Measurements from ENCODE around the gene ZBTB34.

DNA sequence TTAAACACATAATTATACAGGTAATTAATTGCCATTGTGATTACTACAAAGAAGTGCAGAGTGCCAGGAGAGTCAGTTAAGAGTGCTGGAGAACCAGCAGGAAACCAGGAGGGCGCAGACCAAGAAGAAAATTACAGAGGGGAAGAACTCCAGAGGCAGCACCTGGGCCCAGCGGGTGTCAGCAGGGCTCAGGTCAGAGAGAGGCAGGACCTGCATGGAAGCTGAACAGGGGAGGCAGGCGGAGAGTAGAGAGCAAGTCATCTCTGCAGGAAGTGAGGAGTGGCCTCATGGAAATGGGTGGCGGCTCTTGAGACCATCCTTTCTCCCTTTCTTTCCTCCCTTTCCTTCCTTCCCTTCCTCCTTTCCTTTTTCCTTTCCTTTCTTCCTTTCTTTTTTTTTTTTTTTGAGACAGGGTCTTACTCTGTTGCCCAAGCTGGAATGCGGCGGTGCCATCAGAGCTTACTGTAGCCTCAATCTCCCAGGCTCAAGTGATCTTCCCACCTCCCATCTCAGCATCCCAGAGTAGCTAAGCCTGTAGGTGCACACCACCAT, 4.0 kb upstream of the ZBTB34 start:
- TF ChIP-seq JUND (IDR thresholded peaks at IDR 0.05) (no peak), RAD21 (IDR thresholded peaks at IDR 0.05) (no peak), YY1 (IDR thresholded peaks at IDR 0.05) (no peak), EGR1 (IDR thresholded peaks at IDR 0.05; ENCODE audit: low read depth in 2 of 2) (no peak), SP1 (IDR thresholded peaks at IDR 0.05) (no peak), HNF4G (IDR thresholded peaks at IDR 0.05) (no peak), FOXA1 (IDR thresholded peaks at IDR 0.05) (no peak), GABPA (IDR thresholded peaks at IDR 0.05 in 1 of 2, conservative IDR thresholded peaks at IDR 0.05 in 1 of 2) (no peak), TAF1 (conservative IDR thresholded peaks at IDR 0.05) (no peak)
- TF ChIP-seq, protein P1, sequence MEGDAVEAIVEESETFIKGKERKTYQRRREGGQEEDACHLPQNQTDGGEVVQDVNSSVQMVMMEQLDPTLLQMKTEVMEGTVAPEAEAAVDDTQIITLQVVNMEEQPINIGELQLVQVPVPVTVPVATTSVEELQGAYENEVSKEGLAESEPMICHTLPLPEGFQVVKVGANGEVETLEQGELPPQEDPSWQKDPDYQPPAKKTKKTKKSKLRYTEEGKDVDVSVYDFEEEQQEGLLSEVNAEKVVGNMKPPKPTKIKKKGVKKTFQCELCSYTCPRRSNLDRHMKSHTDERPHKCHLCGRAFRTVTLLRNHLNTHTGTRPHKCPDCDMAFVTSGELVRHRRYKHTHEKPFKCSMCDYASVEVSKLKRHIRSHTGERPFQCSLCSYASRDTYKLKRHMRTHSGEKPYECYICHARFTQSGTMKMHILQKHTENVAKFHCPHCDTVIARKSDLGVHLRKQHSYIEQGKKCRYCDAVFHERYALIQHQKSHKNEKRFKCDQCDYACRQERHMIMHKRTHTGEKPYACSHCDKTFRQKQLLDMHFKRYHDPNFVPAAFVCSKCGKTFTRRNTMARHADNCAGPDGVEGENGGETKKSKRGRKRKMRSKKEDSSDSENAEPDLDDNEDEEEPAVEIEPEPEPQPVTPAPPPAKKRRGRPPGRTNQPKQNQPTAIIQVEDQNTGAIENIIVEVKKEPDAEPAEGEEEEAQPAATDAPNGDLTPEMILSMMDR (IDR thresholded peaks at IDR 0.05; ENCODE audit: low read depth, low read length, missing input control), result no peak
- TF ChIP-seq, protein P2, sequence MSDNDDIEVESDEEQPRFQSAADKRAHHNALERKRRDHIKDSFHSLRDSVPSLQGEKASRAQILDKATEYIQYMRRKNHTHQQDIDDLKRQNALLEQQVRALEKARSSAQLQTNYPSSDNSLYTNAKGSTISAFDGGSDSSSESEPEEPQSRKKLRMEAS (IDR thresholded peaks at IDR 0.05), result no peak
- TF ChIP-seq, protein P3, sequence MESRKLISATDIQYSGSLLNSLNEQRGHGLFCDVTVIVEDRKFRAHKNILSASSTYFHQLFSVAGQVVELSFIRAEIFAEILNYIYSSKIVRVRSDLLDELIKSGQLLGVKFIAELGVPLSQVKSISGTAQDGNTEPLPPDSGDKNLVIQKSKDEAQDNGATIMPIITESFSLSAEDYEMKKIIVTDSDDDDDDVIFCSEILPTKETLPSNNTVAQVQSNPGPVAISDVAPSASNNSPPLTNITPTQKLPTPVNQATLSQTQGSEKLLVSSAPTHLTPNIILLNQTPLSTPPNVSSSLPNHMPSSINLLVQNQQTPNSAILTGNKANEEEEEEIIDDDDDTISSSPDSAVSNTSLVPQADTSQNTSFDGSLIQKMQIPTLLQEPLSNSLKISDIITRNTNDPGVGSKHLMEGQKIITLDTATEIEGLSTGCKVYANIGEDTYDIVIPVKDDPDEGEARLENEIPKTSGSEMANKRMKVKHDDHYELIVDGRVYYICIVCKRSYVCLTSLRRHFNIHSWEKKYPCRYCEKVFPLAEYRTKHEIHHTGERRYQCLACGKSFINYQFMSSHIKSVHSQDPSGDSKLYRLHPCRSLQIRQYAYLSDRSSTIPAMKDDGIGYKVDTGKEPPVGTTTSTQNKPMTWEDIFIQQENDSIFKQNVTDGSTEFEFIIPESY (IDR thresholded peaks at IDR 0.05), result no peak
- TF ChIP-seq, protein P4, sequence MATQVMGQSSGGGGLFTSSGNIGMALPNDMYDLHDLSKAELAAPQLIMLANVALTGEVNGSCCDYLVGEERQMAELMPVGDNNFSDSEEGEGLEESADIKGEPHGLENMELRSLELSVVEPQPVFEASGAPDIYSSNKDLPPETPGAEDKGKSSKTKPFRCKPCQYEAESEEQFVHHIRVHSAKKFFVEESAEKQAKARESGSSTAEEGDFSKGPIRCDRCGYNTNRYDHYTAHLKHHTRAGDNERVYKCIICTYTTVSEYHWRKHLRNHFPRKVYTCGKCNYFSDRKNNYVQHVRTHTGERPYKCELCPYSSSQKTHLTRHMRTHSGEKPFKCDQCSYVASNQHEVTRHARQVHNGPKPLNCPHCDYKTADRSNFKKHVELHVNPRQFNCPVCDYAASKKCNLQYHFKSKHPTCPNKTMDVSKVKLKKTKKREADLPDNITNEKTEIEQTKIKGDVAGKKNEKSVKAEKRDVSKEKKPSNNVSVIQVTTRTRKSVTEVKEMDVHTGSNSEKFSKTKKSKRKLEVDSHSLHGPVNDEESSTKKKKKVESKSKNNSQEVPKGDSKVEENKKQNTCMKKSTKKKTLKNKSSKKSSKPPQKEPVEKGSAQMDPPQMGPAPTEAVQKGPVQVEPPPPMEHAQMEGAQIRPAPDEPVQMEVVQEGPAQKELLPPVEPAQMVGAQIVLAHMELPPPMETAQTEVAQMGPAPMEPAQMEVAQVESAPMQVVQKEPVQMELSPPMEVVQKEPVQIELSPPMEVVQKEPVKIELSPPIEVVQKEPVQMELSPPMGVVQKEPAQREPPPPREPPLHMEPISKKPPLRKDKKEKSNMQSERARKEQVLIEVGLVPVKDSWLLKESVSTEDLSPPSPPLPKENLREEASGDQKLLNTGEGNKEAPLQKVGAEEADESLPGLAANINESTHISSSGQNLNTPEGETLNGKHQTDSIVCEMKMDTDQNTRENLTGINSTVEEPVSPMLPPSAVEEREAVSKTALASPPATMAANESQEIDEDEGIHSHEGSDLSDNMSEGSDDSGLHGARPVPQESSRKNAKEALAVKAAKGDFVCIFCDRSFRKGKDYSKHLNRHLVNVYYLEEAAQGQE (IDR thresholded peaks at IDR 0.05), result no peak
- TF ChIP-seq, protein P5, sequence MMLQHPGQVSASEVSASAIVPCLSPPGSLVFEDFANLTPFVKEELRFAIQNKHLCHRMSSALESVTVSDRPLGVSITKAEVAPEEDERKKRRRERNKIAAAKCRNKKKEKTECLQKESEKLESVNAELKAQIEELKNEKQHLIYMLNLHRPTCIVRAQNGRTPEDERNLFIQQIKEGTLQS (IDR thresholded peaks at IDR 0.05), result no peak
